Choroid plexus epithelial cell (primary cell): ENCODE measurements around the gene ATRNL1.

Experiments used
- DNase-seq: peaks from one replicate; pipeline ENCODE4 v3.0.0-alpha.2; 2010; ENCODE audit warnings: low read depth
- H3K4me3 ChIP-seq: 2 replicates; pipeline ENCODE4 v1.5.1; 2011; ENCODE audit warnings: low read depth, mild to moderate bottlenecking, control low read depth, low read length, moderate library complexity
- TF ChIP-seq, protein P1 (sequence below): conservative IDR thresholded peaks from 2 replicates; pipeline ENCODE4 v1.5.1; 2011; ENCODE audit warnings: low read depth, mild to moderate bottlenecking, control low read depth, inconsistent platforms, low read length, moderate library complexity

Gene ATRNL1

DNA sequence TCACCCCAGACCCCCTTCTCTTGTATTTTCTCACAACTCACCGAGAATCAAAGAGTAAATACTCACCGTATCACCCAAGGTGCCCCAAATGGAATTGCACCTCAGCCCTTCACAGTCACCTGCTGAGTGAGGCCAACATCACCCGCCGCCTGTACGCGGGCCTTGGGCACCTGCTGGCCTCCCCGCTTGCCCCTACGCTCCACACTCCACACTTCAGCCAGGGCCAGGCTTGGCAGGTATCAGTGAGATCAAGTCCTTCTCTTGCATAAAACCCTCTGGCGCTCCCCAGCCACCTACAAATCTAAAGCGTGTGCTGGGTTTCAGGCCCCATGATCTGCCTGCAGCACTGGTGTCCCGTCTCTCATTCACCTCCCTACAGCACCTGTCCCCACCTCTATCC is 879.3 kb downstream of the ATRNL1 start:
- TF ChIP-seq, protein P1, sequence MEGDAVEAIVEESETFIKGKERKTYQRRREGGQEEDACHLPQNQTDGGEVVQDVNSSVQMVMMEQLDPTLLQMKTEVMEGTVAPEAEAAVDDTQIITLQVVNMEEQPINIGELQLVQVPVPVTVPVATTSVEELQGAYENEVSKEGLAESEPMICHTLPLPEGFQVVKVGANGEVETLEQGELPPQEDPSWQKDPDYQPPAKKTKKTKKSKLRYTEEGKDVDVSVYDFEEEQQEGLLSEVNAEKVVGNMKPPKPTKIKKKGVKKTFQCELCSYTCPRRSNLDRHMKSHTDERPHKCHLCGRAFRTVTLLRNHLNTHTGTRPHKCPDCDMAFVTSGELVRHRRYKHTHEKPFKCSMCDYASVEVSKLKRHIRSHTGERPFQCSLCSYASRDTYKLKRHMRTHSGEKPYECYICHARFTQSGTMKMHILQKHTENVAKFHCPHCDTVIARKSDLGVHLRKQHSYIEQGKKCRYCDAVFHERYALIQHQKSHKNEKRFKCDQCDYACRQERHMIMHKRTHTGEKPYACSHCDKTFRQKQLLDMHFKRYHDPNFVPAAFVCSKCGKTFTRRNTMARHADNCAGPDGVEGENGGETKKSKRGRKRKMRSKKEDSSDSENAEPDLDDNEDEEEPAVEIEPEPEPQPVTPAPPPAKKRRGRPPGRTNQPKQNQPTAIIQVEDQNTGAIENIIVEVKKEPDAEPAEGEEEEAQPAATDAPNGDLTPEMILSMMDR, result no peak
- H3K4me3 ChIP-seq, result no peak overlapping the region

DNA sequence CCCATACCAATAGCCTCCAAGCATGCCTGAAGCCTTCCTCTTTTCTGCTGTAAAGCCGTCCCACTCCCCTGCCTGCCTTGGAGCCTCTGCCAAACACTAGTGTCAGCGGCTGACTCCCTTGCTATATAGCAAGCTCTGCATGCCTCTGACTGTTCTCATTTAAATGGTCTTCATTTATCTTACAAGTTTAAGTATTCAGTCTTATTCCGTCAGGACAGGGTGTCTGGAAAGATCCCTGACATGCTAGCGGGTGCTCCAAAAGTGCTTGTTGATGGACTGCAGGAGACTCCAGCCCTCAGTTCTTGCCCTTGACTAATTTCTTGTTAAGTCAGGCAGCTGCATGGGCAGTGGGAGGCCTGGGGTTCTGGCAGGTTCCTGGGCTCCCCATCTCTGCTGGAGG is 881.2 kb downstream of the ATRNL1 start:
- H3K4me3 ChIP-seq, result no peak overlapping the region
- DNase-seq, result no peak
- TF ChIP-seq, protein P1, result no peak

More for the DNA sequence above, 879.3 kb downstream of the ATRNL1 start:
- DNase-seq, result no peak

DNA sequence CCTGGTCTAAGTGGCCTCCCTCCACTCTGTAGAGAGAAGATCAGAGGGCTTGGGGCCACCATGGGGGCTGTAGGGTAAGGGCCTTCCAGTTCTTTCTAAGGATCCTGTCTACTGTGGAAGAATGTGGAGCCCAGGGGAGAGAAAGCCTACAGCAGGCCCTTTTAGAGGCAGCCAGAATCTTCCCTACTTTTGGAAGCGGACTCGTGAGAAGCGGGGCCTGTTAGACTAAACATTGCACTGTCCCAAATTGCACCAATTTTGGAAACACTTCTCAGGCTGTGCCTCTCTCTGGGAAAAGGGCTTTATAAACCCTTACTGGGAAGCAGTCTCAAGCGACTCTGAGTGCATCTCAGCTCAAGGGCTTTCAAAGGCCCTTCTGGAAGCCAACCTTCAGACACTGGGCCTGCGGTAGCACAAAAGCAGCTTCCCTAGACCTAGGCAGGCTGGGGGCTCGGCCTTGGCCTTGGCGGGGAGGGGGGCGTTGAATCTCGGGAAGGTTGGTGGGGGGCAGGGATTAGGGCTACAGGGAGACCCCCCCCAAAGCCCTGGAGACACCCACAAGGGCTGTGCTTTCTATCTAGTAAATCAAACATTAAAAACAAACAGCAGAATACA is 881.8 kb downstream of the ATRNL1 start:
- no peak overlapping the region for H3K4me3 ChIP-seq
- DNase-seq, result no peak
- TF ChIP-seq, protein P1, result no peak

DNA sequence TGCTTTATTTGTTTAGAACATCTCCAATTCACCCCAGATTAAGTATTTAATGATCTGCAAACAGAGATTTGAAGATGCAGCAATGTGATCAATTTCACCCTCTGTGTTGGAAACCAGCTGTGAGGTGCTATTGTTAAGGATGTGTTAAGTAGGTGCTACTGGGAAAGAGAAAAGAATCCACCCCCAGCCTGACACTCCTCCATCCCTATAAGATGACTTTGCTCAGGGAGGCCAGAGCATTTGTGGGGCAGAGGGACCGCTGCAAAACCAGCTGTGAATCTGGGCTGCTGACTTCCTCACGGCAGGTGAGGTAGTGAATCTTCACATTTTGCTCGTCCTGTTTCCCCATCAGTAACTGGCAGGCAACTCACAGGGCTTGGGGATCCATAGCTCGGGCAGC is 882.3 kb downstream of the ATRNL1 start:
- no peak for DNase-seq
- no peak overlapping the region for H3K4me3 ChIP-seq
- TF ChIP-seq, protein P1, result no peak

DNA sequence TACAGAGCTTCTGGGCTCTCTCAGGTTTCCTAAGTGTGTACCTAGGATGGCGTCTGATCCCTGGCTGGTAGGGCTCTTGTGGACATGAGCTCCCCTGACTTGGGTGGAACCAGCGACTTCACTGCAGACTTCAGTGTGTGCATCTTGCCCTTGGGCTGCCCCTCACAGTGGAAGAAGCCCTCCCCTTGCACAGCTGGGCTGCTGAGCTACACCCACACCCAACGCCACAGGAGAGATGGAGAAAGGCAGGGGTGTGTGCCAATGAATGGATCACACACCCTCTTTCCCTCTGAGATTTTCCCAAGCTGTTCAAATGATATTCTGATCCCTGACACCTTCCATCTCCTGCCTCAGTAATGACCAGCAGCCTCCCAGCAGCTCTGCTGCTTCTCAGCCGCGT is 883.2 kb downstream of the ATRNL1 start:
- H3K4me3 ChIP-seq, result no peak overlapping the region
- no peak for DNase-seq
- TF ChIP-seq, protein P1, result no peak

DNA sequence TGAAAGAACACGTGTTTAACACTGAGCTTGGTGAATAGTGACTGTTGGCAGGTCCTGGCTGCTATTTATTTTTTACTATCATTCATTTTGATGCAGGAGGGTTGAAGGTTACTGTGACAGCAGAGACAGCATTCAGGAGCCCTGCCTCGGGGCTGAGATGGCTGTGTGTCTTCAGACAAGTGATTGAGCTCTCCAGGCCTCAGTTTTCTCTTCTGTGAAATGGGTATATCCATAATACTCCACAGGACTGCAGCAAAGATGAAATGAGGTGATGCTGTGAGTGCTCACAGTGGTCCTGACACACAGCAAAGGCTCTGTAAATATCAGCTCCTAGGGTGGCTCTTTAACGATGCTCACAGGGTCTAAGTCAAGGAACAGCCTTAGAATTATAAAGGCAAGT is 884.7 kb downstream of the ATRNL1 start:
- TF ChIP-seq, protein P1, result no peak
- DNase-seq, result no peak
- H3K4me3 ChIP-seq, result no peak overlapping the region

DNA sequence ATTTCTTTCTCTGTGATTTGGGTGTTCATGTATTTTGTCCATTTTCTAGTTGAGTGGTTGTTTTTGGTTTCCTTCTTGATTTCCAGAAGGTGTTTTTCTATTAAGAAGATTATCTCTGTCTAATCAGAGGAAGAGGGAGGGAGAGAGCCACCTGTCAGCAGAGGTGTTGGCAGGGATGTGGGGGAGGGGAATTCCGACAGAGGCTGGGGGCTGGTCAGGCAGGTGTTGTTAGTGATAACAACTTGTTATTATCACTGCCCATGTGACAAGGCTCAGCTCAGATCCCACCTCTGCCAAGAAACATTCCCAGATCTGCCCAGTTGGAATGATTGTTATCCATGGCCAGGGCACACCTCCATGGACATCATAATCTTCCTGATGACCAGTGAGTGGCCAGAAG is 886.4 kb downstream of the ATRNL1 start:
- H3K4me3 ChIP-seq, result no peak overlapping the region
- DNase-seq, result no peak
- TF ChIP-seq, protein P1, result no peak
